ENCODE measurements around the gene BICRAL. TPM values are rescaled to one million over a fixed set of nuclear protein-coding genes. Genes with fewer than 3 reads are reported as not detected.
A peak's percentile ranks its signal among the peaks of the same experiment; 100 is the strongest.

Gene BICRAL
- total and polyA plus RNA-seq, 9 of the 15 experiments (the other 6 are each of a cell fraction or from before 2014, with no cell fraction given): 1.2 to 11.9 (median 5.6) TPM

- no TSS peak for BruUV-seq (replicated peaks)
- H3K9me1 ChIP-seq (ENCODE audit: control insufficient read depth, insufficient read depth, low read length): no peaks in the 10 kb centered on the region
- no peaks in the 10 kb centered on the region for H3K27me3 ChIP-seq (ENCODE audit: control insufficient read depth in 2 of 2, insufficient read depth in 2 of 2, low read length in 2 of 2)
- in situ Hi-C loops (cut with MboI) (no loop called here), intact Hi-C loops (cut with micrococcal nuclease) (no loop called here)
- H3K4me2 ChIP-seq (ENCODE audit: insufficient read depth, low read length): no peak overlapping the region
- H3K79me2 ChIP-seq (ENCODE audit: control insufficient read depth, insufficient read depth, low read length): no peaks in the 10 kb centered on the region
- DNase-seq (ENCODE audit: extremely low read depth in 1 of 4, low spot score in 3 of 4) (no peak), ATAC-seq (no peak), FAIRE-seq (no peak)
- WGBS (ENCODE audit: insufficient coverage, low coverage, missing lambda C conversion rate): 39% methylated on average over 5 of the region's 5 CpGs
- H2AFZ ChIP-seq (ENCODE audit: low read depth, low read length): no peak overlapping the region
- H3K4me3 ChIP-seq: no peak overlapping the region
- no peak overlapping the region for H3K27ac ChIP-seq (ENCODE audit: extremely low read depth, low read depth, low read length)
- no peaks in the 10 kb centered on the region; a peak in 2 of 5 replicates for H3K4me1 ChIP-seq (replicated peaks in 1 of 2; ENCODE audit: control insufficient read depth in 2 of 2, insufficient read depth in 2 of 2, low read length in 2 of 2)
- H3K9me3 ChIP-seq (replicated peaks; ENCODE audit: control insufficient read depth, insufficient read depth, low read depth, low read length): no peaks in the 10 kb centered on the region
- ChIA-PET CTCF (ENCODE audit: low intra/inter-chr PET ratio) (no interaction called here), POLR2A (interaction anchor here (0.6 to 2.6 kb wide), 6 partner anchors 9 to 27 kb away, joined by 3 to 12 read pairs (median 5); partner anchors contain the start of genes BICRAL and TBCC)
- no peak overlapping the region for H3K9ac ChIP-seq (ENCODE audit: insufficient read depth in 1 of 2, low read depth in 2 of 2, low read length in 2 of 2)
- 0 out of 2 replicates have a peak, but pooled peaks cover 5% of the 10 kb centered on the region for H4K20me1 ChIP-seq (replicated peaks; ENCODE audit: control insufficient read depth, insufficient read depth, low read length)
- TF ChIP-seq MAFK (IDR thresholded peaks at IDR 0.05; ENCODE audit: low read length): peak; percentile 99
- TF ChIP-seq ZFP36 (IDR thresholded peaks at IDR 0.05; ENCODE audit: low read depth, low read length, partially characterized antibody): no peak
- TF ChIP-seq DACH1 (IDR thresholded peaks at IDR 0.05; ENCODE audit: partially characterized antibody): peak; percentile 6
- peak; percentile 99 for TF ChIP-seq ZNF316 (IDR thresholded peaks at IDR 0.05)
- TF ChIP-seq C11orf30 (IDR thresholded peaks at IDR 0.05; ENCODE audit: low read depth): peak; percentile 98
- TF ChIP-seq MAFG (tag; conservative IDR thresholded peaks at IDR 0.05): peak; percentile 97
- peak; percentile 99 for TF ChIP-seq MAFF (IDR thresholded peaks at IDR 0.05; ENCODE audit: low read length)
- TF ChIP-seq ZNF277 (CRISPR knock-in tag; IDR thresholded peaks at IDR 0.05; ENCODE audit: borderline replicate concordance): no peak
- H3K36me3 ChIP-seq (ENCODE audit: control insufficient read depth, insufficient read depth, low read length): no peaks in the 10 kb centered on the region
Measured at GRCh38 chr6:42754759-42755158, 27.1 kb upstream of the BICRAL start.

Measured in K562 (cell line).